ENCODE measurements around the gene ZCCHC24. TPM values are rescaled to one million over a fixed set of nuclear protein-coding genes. Genes with fewer than 3 reads are reported as not detected.

Gene ZCCHC24
- total and polyA plus RNA-seq, 7 donors, result 11.2 to 112 (median 43.0) TPM

DNA sequence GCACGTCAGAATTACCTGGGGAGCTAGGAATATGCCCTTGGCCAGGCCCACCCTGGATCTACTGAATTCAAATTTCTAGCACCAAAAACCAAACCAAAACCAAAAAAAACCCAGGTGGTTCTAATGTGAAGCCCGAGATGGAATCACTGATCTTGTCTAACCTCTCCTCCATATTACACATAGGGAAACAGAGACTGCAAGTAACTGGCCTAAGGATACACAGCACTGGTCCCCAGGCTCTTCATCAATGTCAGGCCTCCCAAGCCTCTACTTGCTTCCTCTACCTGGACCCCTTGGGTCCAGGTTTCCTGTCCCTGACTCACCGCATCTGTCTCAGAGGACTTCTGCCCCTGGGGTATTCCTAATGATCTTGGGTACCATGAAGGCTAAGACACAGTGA lies 30.7 kb downstream of the ZCCHC24 start:
- H3K27ac ChIP-seq, result peak overlapping the region; percentile 10

DNA sequence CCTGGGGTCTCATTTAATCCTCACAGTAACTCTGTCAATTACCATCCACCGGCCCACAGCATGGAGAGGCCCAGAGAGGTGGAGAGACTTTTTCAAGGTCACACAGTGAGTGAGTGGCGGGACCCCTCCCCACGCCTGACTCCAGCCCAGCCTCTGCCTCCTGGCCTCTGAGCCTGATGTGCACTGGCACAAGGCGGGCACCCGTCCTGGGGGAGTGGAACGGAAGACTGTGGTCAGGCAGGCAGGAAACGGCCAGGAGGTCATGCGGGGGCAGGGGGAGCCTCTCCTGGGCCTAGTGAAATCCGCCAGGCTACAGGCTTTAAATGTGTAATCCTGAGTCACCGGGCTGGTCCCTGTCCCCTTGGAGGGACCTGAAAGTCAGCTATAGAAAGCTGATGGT lies 32.2 kb downstream of the ZCCHC24 start:
- DNase-seq (peak; percentile 67 to 73), ATAC-seq (peak; percentile 47 to 64 (median 54))
- no peaks in the 10 kb centered on the region for H3K9me3 ChIP-seq
- 47 to 57% (median 55%) methylated on average over 10 of the region's 10 CpGs for WGBS, 3 donors
- intact Hi-C loops (cut with DNase I), result no loop called here
- H3K27me3 ChIP-seq (ENCODE audit: insufficient read depth in 3 of 3, low read length in 2 of 3), result no peaks in the 10 kb centered on the region
- peak overlapping the region; percentile 68 for H3K27ac ChIP-seq
- peaks cover 0 to 38% of the 10 kb centered on the region in 2 donors for H3K36me3 ChIP-seq (ENCODE audit: insufficient read depth in 1 of 2, low read depth in 1 of 2)
- peaks cover 34% of the 10 kb centered on the region for H3K4me1 ChIP-seq
- TF ChIP-seq, protein P1, sequence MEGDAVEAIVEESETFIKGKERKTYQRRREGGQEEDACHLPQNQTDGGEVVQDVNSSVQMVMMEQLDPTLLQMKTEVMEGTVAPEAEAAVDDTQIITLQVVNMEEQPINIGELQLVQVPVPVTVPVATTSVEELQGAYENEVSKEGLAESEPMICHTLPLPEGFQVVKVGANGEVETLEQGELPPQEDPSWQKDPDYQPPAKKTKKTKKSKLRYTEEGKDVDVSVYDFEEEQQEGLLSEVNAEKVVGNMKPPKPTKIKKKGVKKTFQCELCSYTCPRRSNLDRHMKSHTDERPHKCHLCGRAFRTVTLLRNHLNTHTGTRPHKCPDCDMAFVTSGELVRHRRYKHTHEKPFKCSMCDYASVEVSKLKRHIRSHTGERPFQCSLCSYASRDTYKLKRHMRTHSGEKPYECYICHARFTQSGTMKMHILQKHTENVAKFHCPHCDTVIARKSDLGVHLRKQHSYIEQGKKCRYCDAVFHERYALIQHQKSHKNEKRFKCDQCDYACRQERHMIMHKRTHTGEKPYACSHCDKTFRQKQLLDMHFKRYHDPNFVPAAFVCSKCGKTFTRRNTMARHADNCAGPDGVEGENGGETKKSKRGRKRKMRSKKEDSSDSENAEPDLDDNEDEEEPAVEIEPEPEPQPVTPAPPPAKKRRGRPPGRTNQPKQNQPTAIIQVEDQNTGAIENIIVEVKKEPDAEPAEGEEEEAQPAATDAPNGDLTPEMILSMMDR (IDR thresholded peaks at IDR 0.05), result no peak
- H3K4me3 ChIP-seq, result no peak overlapping the region

More for the DNA sequence above, 30.7 kb downstream of the ZCCHC24 start:
- WGBS, 3 donors, result 53 to 100% (median 83%) methylated on average over 3 of the region's 3 CpGs
- Histone ChIP-seq H3K36me3 (ENCODE audit: insufficient read depth in 1 of 2, low read depth in 1 of 2) (peaks cover 0 to 53% of the 10 kb centered on the region in 2 donors), H3K4me3 (no peak overlapping the region), H3K4me1 (peaks cover 31% of the 10 kb centered on the region), H3K9me3 (no peaks in the 10 kb centered on the region), H3K27me3 (ENCODE audit: insufficient read depth in 3 of 3, low read length in 2 of 3) (no peaks in the 10 kb centered on the region)
- TF ChIP-seq, protein P1 (IDR thresholded peaks at IDR 0.05), result no peak
- DNase-seq (peak in 1 of 2 donors; percentile 41), ATAC-seq (no peak)
- intact Hi-C loops (cut with DNase I), result no loop called here

DNA sequence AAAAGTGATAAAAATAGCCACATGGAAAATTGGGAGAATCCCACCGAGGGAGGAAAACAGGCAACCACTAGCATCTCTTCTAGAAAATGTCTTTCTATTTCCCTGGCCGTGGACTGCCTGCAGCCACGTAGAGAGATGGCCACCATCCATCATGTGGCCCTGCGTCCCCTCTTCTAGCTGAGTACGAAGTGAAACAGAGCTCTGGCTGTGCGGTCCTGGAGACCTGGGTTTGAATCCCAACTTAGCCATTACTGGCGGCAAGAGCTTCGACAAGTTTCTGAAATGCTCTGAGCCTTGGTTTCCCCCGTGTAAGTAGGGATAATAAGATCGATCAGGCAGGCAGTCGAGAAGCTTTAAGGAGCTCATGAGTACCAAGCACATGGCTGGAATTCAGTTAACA lies 32.9 kb downstream of the ZCCHC24 start:
- peak; percentile 9 to 28 for DNase-seq

DNA sequence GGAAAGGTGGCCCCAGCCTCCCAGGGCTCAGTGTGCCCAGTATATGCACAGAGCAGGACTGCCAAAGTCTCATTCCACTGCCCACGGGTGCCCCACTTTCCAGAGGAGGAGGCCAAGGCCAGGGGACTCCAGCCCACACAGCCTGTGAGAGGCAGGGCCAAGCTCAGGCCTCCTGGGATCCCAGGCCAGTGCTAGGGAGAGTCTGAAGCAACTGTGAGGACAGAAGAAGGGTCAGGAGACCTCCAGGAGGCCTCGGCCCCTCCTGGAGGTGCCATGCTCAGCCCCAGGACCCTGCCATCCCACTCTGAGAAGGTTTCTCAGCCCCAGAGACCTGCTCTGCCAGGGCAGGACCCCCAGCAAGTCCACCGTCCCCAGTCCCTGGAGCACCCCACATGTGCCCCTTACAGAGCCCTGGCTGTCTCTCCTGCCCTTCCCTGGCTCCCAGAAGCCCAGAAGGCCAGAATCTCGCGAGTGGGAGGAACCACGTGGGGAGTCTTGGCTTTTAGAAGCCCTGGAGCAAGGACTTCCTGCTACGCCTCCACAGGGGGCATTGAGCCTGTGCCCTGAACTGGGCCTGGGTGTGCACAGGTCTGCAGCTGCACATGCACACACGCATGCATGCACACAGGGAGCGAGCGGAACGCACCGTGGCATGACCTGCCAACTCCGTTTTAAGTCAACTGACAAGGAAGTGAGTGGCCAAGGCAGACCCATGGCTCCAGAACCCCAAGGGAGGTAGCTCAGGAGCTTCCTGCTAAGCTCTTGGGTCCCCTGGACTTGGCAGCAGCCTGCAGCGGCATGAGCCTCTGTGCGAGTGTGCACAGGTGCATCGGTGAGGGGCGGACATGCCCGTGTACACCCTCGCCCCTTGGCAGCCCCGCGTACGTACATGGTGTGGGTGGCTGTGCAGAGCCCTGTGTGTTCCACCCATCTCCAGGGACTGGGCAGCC lies 33.6 kb downstream of the ZCCHC24 start:
- Histone ChIP-seq H3K4me1 (peaks cover 36% of the 10 kb centered on the region), H3K9me3 (no peaks in the 10 kb centered on the region), H3K36me3 (ENCODE audit: insufficient read depth in 1 of 2, low read depth in 1 of 2) (peaks cover 0 to 29% of the 10 kb centered on the region in 2 donors), H3K4me3 (no peak overlapping the region), H3K27ac (no peak overlapping the region), H3K27me3 (ENCODE audit: insufficient read depth in 3 of 3, low read length in 2 of 3) (no peaks in the 10 kb centered on the region)
- TF ChIP-seq, protein P1 (IDR thresholded peaks at IDR 0.05), result no peak
- WGBS, 3 donors, result 50 to 65% (median 51%) methylated on average over 22 of the region's 22 CpGs
- ATAC-seq (no peak), DNase-seq (peak; percentile 9 to 62)
- intact Hi-C loops (cut with DNase I), result no loop called here

More for the DNA sequence above, 32.9 kb downstream of the ZCCHC24 start:
- no peak overlapping the region for H3K4me3 ChIP-seq
- no peaks in the 10 kb centered on the region for H3K9me3 ChIP-seq
- H3K36me3 ChIP-seq (ENCODE audit: insufficient read depth in 1 of 2, low read depth in 1 of 2), result peaks cover 0 to 34% of the 10 kb centered on the region in 2 donors
- ATAC-seq, result no peak
- WGBS, 3 donors, result 75 to 84% (median 76%) methylated on average over 11 of the region's 11 CpGs
- peak overlapping the region; percentile 68 for H3K27ac ChIP-seq
- peaks cover 34% of the 10 kb centered on the region for H3K4me1 ChIP-seq
- H3K27me3 ChIP-seq (ENCODE audit: insufficient read depth in 3 of 3, low read length in 2 of 3), result no peaks in the 10 kb centered on the region
- TF ChIP-seq, protein P1 (IDR thresholded peaks at IDR 0.05), result no peak
- intact Hi-C loops (cut with DNase I), result no loop called here
